Measurements from ENCODE around the gene SMTN.
"Not testable (repeated sequence)": the region's sequence is repeated elsewhere in the genome, so short reads cannot be mapped to it uniquely, and the experiment has no call there.

SMTN gene

GRCh38 chr22:31091106-31091975, 10.2 kb downstream of the SMTN start:
- TF ChIP-seq POLR2A (IDR thresholded peaks at IDR 0.05; ENCODE audit: low read depth, low read length) = no peak
- FAIRE-seq (no peak), DNase-seq (ENCODE audit: insufficient read length, low spot score) (no peak)

DNA sequence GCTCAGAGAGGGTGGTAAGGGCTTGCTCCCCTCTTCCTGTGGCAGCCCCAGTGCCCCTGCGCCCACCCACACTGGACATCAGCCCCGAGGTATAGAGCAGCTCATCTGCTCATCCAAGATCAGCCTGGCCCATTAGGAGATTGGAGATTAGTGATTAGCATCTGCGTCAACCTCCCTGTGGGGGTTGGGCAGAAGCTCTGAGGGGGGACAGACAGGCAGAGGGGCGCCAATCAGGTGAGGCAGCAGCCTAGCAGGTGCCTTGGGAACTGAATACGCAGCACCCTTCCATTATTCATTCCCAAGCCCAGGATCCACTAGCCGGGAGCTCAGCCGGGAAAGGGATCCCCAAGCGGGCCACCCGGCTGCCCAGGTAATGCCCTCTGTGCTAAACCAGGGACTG, 11.0 kb downstream of the SMTN start:
- no peak for TF ChIP-seq POLR2A (IDR thresholded peaks at IDR 0.05; ENCODE audit: low read depth, low read length)
- FAIRE-seq = no peak
- no peak for DNase-seq (ENCODE audit: insufficient read length, low spot score)

DNA sequence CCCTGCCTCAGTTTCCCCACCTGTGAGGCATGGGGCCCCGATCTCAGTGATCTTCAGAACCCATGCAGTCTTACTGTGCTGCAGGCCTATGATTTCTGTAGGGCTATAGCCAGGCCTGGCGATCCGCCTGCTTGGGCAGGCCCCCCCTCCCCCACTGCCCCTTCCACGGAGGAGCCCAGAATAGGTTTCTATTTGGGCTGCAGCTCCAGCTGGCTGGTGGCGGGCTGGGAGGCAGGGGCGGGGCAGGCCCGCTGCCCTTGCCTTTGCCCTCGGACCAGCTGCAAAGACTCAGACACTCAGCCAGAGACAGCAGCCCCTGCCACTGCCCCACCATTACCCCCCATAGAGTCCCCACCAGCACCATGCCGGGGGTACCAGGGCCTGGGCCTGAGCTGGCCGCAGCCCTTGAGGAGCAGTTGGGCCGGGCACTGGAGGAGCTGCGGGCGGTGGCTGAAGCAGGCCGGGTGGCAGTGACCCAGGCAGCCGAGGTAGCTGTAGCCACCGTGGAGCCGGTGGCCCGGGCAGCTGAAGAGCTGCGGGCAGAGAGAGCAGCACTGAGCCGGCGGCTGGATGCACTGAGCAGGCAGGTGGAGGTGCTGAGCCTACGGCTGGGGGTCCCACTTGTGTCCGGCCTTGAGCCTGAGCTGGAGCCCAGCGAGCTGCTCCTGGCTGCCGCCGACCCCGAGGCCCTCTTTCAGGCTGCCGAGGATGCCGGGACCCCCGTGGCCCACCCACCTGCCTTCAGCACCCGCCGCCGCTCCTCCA, 12.2 kb downstream of the SMTN start:
- FAIRE-seq (no peak), DNase-seq (ENCODE audit: insufficient read length, low spot score) (no peak)
- TF ChIP-seq POLR2A (IDR thresholded peaks at IDR 0.05; ENCODE audit: low read depth, low read length) = no peak

DNA sequence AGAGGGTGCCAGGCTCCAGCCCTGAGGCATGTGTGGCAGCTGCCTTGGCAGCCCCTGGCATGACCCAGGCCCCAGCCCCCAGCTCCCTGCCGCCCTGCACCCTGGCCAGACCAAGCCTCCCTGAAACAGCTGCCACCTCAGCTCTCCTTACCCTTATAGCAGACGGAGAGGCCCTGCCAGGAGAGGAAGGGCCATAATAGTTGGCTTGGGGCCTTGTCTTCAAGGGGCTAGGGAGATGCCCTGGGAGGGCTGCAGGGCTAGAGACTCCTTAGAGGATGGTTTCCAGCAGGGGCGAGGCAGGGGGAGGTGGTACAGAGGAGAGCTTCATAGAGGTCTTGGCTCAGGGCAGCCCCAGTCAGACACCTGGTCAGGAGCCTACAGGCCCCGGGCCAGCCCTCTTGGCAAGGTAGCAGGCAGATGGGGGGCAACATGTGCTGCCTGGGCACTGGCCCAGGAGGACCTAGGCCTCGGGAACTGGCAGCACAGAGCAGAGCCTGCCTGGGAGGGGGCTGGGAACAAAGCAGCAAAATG, 13.0 kb downstream of the SMTN start:
- no peak for TF ChIP-seq POLR2A (IDR thresholded peaks at IDR 0.05; ENCODE audit: low read depth, low read length)
- no peak for FAIRE-seq
- no peak for DNase-seq (ENCODE audit: insufficient read length, low spot score)

DNA sequence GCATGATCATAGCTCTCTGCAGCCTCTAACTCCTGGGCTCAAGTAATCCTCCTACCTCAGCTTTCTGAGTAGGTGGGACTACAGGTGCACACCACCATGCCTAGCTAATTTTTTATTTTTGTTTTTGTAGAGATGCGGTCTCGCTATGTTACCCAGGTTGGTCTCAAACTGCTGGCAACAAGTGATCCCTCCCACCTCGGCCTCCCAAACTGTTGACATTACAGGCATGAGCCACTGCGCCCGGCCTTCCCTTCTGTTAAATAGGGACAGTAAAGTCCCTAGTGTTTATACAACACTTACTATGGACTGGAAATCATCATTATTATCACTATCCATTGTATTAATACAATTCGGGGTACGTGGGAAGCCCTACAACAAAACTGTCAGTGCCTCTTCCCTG, 13.6 kb downstream of the SMTN start:
- no peak for DNase-seq (ENCODE audit: insufficient read length, low spot score)
- TF ChIP-seq POLR2A (IDR thresholded peaks at IDR 0.05; ENCODE audit: low read depth, low read length) = no peak
- no peak for FAIRE-seq

DNA sequence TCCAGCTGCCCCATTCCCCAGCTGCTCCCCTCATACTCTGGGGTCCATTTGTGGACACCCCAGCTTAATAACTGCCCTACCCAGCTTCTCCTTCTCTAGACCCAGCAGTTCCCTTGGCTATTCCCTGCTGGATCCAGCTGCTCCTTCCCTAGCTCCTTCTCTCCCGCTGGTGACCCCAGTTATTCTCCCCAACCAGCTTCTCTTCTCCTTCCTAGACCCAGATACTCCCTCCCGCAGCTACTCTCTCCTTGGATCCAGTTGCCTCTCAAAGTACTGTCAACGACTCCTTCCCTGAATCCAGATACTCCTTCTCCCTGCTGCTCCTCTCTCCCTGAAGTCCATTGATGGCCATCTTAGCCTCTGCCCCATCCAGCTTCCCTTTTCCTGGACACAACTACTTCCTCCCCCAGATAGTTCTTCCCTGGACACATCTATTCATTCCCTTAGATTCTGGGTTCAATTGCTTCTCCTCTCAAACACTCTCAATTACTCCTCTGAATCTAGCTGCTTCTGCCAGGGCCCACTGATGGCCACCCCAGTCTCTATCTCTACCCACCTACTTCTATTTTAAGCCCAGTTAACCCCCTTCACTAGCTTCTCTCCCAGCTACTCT, 14.6 kb downstream of the SMTN start:
- DNase-seq (ENCODE audit: insufficient read length, low spot score) (no peak), FAIRE-seq (no peak)
- TF ChIP-seq POLR2A (IDR thresholded peaks at IDR 0.05; ENCODE audit: low read depth, low read length) = no peak

- TF ChIP-seq POLR2A (IDR thresholded peaks at IDR 0.05; ENCODE audit: low read depth, low read length) = no peak
- FAIRE-seq (no peak), DNase-seq (ENCODE audit: insufficient read length, low spot score) (no peak)
Measured at GRCh38 chr22:31096657-31097279, 15.7 kb downstream of the SMTN start.

GRCh38 chr22:31097539-31097938, 16.4 kb downstream of the SMTN start:
- FAIRE-seq; DNase-seq (ENCODE audit: insufficient read length, low spot score): not testable (repeated sequence)

- FAIRE-seq = no peak
Measured at GRCh38 chr22:31097941-31098631, 17.0 kb downstream of the SMTN start.

GRCh38 chr22:31098632-31099110, 17.6 kb downstream of the SMTN start:
- DNase-seq (ENCODE audit: insufficient read length, low spot score) (no peak), FAIRE-seq (no peak)
- no peak for TF ChIP-seq POLR2A (IDR thresholded peaks at IDR 0.05; ENCODE audit: low read depth, low read length)

More at GRCh38 chr22:31097941-31098631, 17.0 kb downstream of the SMTN start:
- DNase-seq (ENCODE audit: insufficient read length, low spot score) = no peak
- TF ChIP-seq POLR2A (IDR thresholded peaks at IDR 0.05; ENCODE audit: low read depth, low read length) = no peak

DNA sequence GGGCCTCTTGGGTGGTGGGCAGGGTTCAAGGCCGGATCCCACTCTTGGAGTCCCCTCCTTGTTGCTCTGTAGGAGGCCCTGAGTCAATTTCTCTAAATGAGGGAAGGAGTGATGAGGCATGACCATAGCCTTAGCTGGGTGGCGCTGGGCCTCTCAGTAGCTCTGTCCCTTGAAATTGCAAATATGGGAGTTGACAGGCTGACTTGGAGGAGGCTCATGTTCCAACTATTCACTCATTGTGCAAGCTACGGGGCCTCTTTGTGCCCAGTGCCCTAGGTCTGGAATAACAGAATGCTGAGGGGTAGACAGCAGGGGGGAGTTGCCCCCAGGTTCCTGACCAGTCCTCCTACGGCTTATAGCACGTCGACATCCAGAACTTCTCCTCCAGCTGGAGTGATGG, 18.3 kb downstream of the SMTN start:
- DNase-seq (ENCODE audit: insufficient read length, low spot score) = no peak
- no peak for TF ChIP-seq POLR2A (IDR thresholded peaks at IDR 0.05; ENCODE audit: low read depth, low read length)
- FAIRE-seq = no peak

DNA sequence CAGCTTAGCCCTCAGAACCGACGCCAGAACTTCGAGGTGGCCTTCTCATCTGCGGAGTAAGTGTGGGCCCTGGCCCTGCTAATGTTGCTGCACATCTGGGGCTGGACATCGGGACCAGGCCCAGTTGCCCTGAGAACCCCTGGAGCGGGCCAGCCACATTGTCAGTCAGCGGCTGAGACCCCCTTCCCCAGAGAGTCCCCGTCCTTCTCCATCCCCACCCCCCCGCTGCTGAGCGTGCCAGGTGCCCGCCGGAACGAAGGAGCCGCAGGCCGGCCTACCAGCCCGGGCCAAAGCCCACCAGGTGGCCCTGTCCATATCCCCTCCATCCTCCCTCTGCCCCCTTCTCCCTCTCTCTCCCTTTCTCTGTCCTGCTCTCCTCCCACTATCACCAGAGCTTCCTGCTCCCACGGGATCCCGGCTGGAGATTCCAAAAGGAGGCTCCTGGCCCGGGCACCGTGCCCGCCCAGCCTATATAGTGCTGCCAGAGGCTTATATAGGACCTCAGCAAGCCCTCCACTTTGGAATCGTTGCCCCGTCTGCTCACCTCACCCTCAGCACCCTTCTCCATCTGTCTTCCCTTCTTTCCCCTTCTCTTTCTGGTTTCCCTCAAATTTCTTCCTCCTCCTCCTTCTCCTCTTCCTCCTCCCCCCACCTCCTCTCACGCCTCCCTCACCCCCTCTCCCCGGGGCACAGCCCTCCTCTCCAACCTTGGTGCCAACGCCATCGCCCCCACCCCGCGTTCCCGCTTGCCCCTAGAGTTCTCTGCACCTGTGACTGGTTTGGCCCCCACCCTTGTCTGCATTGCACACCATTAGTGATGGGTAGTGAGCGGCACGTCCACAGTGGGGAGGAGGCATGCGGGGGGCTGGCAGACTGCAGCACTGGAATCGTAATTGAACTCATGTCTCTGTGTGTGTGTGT, 19.0 kb downstream of the SMTN start:
- DNase-seq (ENCODE audit: insufficient read length, low spot score) (no peak), FAIRE-seq (no peak)
- no peak for TF ChIP-seq POLR2A (IDR thresholded peaks at IDR 0.05; ENCODE audit: low read depth, low read length)
